ENCODE results near the gene COL20A1.

Gene COL20A1

GRCh38 chr20:63361519-63362435 is 68.8 kb downstream of the COL20A1 start:
- no peak for DNase-seq (ENCODE audit: low read depth in 2 of 2)

GRCh38 chr20:63362436-63363009 is 69.5 kb downstream of the COL20A1 start:
- no peak for DNase-seq (ENCODE audit: low read depth in 2 of 2)

GRCh38 chr20:63363013-63363957 is 70.3 kb downstream of the COL20A1 start:
- no peak for DNase-seq (ENCODE audit: low read depth in 2 of 2)

- DNase-seq (ENCODE audit: low read depth in 2 of 2): no peak
Measured at GRCh38 chr20:63363981-63364561, 71.1 kb downstream of the COL20A1 start.

- no peak for DNase-seq (ENCODE audit: low read depth in 2 of 2)
Measured at GRCh38 chr20:63364801-63365585, 72.0 kb downstream of the COL20A1 start.

- no peak for DNase-seq (ENCODE audit: low read depth in 2 of 2)
Measured at GRCh38 chr20:63365601-63366389, 72.8 kb downstream of the COL20A1 start.

GRCh38 chr20:63366390-63367365 is 73.7 kb downstream of the COL20A1 start:
- no peak for DNase-seq (ENCODE audit: low read depth in 2 of 2)

- no peak for DNase-seq (ENCODE audit: low read depth in 2 of 2)
Measured at GRCh38 chr20:63367446-63368055, 74.6 kb downstream of the COL20A1 start.

- no peak for DNase-seq (ENCODE audit: low read depth in 2 of 2)
Measured at GRCh38 chr20:63368151-63368550, 75.2 kb downstream of the COL20A1 start.

GRCh38 chr20:63369024-63369530 is 76.1 kb downstream of the COL20A1 start:
- DNase-seq (ENCODE audit: low read depth in 2 of 2): no peak

GRCh38 chr20:63369724-63370617 is 77.0 kb downstream of the COL20A1 start:
- no peak for DNase-seq (ENCODE audit: low read depth in 2 of 2)

GRCh38 chr20:63370618-63371187 is 77.7 kb downstream of the COL20A1 start:
- DNase-seq (ENCODE audit: low read depth in 2 of 2): no peak

GRCh38 chr20:63371291-63371865 is 78.4 kb downstream of the COL20A1 start:
- no peak for DNase-seq (ENCODE audit: low read depth in 2 of 2)

- DNase-seq (ENCODE audit: low read depth in 2 of 2): no peak
Measured at GRCh38 chr20:63372971-63373885, 80.2 kb downstream of the COL20A1 start.

GRCh38 chr20:63373996-63374395 is 81.0 kb downstream of the COL20A1 start:
- DNase-seq (ENCODE audit: low read depth in 2 of 2): no peak

Data from stimulated activated CD8-positive, alpha-beta memory T cell treated with anti-CD3 and anti-CD28 coated beads, Interleukin-2, amount 100 ng/mL, for 48 hours (primary cell).